Dermis lymphatic vessel endothelial cell (primary cell): Measurements from ENCODE around the gene BLTP3A. TPM values are rescaled to one million over a fixed set of nuclear protein-coding genes. Genes with fewer than 3 reads are reported as not detected.

Source experiments
- total RNA-seq: library from RNA; depleted of rRNA; stranded (reverse); fragments of >200 nt; gene quantifications from 2 replicates; pipeline ENCODE4 v1.2.1, GENCODE V29; 2014

Gene BLTP3A, protein sequence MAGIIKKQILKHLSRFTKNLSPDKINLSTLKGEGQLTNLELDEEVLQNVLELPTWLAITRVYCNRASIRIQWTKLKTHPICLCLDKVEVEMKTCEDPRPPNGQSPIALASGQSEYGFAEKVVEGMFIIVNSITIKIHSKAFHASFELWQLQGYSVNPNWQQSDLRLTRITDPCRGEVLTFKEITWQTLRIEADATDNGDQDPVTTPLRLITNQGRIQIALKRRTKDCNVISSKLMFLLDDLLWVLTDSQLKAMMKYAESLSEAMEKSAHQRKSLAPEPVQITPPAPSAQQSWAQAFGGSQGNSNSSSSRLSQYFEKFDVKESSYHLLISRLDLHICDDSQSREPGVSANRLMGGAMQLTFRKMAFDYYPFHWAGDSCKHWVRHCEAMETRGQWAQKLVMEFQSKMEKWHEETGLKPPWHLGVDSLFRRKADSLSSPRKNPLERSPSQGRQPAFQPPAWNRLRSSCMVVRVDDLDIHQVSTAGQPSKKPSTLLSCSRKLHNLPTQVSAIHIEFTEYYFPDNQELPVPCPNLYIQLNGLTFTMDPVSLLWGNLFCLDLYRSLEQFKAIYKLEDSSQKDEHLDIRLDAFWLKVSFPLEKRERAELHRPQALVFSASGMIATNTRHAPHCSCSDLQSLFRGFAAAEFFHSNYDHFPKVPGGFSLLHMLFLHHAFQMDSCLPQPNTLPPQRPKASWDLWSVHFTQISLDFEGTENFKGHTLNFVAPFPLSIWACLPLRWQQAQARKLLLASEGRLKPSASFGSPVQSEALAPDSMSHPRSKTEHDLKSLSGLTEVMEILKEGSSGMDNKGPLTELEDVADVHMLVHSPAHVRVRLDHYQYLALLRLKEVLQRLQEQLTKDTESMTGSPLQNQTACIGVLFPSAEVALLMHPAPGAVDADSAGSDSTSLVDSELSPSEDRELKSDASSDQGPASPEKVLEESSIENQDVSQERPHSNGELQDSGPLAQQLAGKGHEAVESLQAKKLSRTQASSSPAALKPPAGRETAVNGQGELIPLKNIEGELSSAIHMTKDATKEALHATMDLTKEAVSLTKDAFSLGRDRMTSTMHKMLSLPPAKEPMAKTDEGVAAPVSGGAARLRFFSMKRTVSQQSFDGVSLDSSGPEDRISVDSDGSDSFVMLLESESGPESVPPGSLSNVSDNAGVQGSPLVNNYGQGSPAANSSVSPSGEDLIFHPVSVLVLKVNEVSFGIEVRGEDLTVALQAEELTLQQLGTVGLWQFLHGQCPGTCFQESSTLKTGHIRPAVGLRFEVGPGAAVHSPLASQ (N-terminal part only)
- total RNA-seq, result 9.4 and 15.4 TPM in 2 replicates

DNA sequence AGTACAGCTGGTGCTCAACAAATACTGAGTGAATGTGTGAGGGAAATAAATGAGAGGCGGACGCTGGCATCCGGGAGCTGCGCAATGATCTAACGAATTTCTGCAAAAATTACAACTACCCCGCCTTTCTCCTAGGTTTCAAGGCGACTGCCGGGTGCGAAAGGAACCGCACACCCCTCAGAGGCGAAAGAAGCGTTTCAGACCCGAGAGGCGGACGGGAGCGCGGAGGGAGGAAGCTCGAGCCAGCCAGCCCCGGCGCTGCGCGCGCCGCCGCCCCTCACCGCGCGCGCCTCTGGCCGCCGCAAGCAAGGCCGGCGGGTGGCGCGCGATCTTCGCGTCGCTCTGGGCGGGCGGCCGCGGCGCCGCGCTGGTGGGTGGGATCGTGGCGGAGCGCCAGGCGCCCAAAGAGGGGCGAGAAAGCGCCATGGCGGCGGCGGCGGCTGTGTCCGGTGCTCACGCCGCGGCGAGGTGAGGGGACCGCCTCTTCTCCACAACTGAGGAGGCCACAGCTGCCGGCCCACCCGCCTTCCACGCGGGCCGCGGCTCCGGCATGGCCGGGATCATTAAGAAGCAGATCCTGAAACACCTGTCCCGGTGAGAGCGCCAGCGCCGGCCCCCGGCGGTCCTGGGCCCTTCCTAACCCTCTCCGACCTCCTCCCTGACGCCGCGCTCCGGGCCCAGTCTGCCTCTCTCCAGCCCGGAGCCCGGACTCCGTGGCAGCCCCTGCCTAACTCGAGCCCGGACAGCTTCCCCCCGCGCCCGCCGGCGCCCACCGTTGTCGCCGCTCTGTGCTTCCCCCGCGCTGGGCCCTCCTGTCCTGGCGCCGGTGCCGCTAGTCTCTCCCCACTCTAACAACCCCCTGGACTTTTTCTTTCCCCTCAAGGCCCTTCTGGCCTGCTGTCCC, at the start of gene BLTP3A:
Gene BLTP3A, plus strand, starts transcription at position 383 of the 904 bp plus-strand sequence. Its CDS starts 168 bp downstream, at position 551.

Other genes with a start within 250 kb of the BLTP3A start
- not detected in 2 replicates for gene SPDEF, start 235.8 kb upstream of the BLTP3A start, total RNA-seq
- gene ILRUN, start 95.3 kb upstream of the BLTP3A start, total RNA-seq, result 40.0 and 56.6 TPM in 2 replicates
- 43.7 and 47.2 TPM in 2 replicates for gene SNRPC, start 34.6 kb upstream of the BLTP3A start, total RNA-seq
- gene TAF11, start 96.0 kb downstream of the BLTP3A start, total RNA-seq, result 28.4 and 33.2 TPM in 2 replicates
- gene ANKS1A, start 97.2 kb downstream of the BLTP3A start, total RNA-seq, result 15.6 and 28.8 TPM in 2 replicates